Calu3 (cell line): Measurements from ENCODE around the gene SLC25A29. TPM values are rescaled to one million over a fixed set of nuclear protein-coding genes. Genes with fewer than 3 reads are reported as not detected.

Experiments used
- BruUV-seq: library from RNA; stranded (reverse); fragments of 400-500 nt; replicated peaks from 2 replicates; lab custom pipeline; 2021; lab: Mats Ljungman, UMichigan
- CTCF ChIA-PET: fragments of 300-600 bp; sonication (Branson Sonifier 250); formaldehyde crosslinking; loops from one replicate; lab custom pipeline; 2022; ENCODE audit warnings: antibody characterized with exemption; lab: Charles Lee
- DNase-seq: peaks from one replicate; pipeline ENCODE4 v3.0.0; 2022
- H3K27ac Mint-ChIP-seq: one replicate; pipeline ENCODE4 v1.8.0; 2022; ENCODE audit warnings: mixed read lengths; ENCODE audit not compliant: unreplicated experiment
- H3K27me3 Mint-ChIP-seq: one replicate; pipeline ENCODE4 v1.8.0; 2022; ENCODE audit warnings: mixed read lengths; ENCODE audit not compliant: unreplicated experiment
- H3K36me3 Mint-ChIP-seq: one replicate; pipeline ENCODE4 v1.8.0; 2022; ENCODE audit warnings: mild to moderate bottlenecking, moderate library complexity, mixed read lengths; ENCODE audit not compliant: insufficient read depth, unreplicated experiment
- H3K4me1 Mint-ChIP-seq: one replicate; pipeline ENCODE4 v1.8.0; 2022; ENCODE audit warnings: mild to moderate bottlenecking, low read depth, mixed read lengths; ENCODE audit not compliant: unreplicated experiment
- H3K4me3 Mint-ChIP-seq: one replicate; pipeline ENCODE4 v1.8.0; 2022; ENCODE audit warnings: mild to moderate bottlenecking, low read depth, moderate library complexity, mixed read lengths; ENCODE audit not compliant: unreplicated experiment
- H3K9me3 Mint-ChIP-seq: one replicate; pipeline ENCODE4 v1.8.0; 2022; ENCODE audit warnings: low read depth, mixed read lengths; ENCODE audit not compliant: unreplicated experiment
- intact Hi-C: fragments of 100-400 bp; cut with micrococcal nuclease; formaldehyde crosslinking; loops from one replicate; pipeline ENCODE4 v1.10.0; 2022; ENCODE audit not compliant: unreplicated experiment
- total RNA-seq: library from RNA; stranded (reverse); gene quantifications from 2 replicates; pipeline ENCODE4 v1.2.3, GENCODE V29; 2022
- TF ChIP-seq, protein P1 (sequence below): fragments of 200-600 bp; IDR thresholded peaks from one replicate; pipeline ENCODE4 v1.8.0; 2022; ENCODE audit warnings: antibody characterized with exemption; ENCODE audit not compliant: unreplicated experiment

Gene SLC25A29
- total RNA-seq, 1 experiment from 2014 or later = 68.4 TPM

- Mint-ChIP-seq H3K27me3 (no peaks in the 10 kb centered on the region), H3K36me3 (peaks cover 38% of the 10 kb centered on the region), H3K4me3 (peak overlapping the region; percentile 80), H3K9me3 (no peaks in the 10 kb centered on the region), H3K4me1 (peaks cover 32% of the 10 kb centered on the region), H3K27ac (peak overlapping the region; percentile 68)
- intact Hi-C loops = loop anchor here (10.0 kb wide), 1 partner anchor 69 kb away; the partner anchor contains the start of gene WDR25
- CTCF ChIA-PET = no interaction called here
- BruUV-seq = no TSS peak
- DNase-seq = peak; percentile 28
- TF ChIP-seq, protein P1, sequence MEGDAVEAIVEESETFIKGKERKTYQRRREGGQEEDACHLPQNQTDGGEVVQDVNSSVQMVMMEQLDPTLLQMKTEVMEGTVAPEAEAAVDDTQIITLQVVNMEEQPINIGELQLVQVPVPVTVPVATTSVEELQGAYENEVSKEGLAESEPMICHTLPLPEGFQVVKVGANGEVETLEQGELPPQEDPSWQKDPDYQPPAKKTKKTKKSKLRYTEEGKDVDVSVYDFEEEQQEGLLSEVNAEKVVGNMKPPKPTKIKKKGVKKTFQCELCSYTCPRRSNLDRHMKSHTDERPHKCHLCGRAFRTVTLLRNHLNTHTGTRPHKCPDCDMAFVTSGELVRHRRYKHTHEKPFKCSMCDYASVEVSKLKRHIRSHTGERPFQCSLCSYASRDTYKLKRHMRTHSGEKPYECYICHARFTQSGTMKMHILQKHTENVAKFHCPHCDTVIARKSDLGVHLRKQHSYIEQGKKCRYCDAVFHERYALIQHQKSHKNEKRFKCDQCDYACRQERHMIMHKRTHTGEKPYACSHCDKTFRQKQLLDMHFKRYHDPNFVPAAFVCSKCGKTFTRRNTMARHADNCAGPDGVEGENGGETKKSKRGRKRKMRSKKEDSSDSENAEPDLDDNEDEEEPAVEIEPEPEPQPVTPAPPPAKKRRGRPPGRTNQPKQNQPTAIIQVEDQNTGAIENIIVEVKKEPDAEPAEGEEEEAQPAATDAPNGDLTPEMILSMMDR = no peak
These were observed 732 bp downstream of the SLC25A29 start for GRCh38 chr14:100305324-100306100.

DNA sequence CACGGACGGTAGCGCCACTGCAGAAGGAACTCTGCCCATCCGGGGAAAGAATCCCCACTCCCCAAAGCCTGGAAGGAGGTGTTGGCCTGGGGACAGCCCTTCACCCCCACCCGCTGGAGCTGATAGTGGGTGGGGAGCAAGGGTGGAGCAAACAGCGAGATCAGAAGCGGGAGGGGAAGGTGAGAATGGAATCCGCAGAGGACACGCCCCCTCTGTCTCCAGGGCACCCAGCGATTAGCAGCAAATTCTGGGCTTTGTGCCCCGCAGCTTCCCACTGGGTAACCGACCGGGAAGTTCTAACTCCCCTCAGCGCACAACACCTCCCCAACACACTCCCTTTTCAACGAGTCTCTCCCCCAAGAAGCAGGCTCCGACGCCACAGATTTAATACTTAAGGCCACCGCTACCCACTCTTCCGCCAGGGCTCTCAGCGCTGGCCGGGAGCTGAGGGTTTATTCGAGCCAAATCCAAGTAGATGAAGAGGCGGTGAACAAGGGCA is 1.4 kb downstream of the SLC25A29 start:
- intact Hi-C loops = loop anchor here (10.0 kb wide), 1 partner anchor 70 kb away; the partner anchor contains the start of gene WDR25
- Mint-ChIP-seq H3K4me3 (peak overlapping the region; percentile 80), H3K9me3 (no peaks in the 10 kb centered on the region), H3K27me3 (no peaks in the 10 kb centered on the region), H3K4me1 (peaks cover 32% of the 10 kb centered on the region), H3K27ac (peak overlapping the region; percentile 68), H3K36me3 (peaks cover 38% of the 10 kb centered on the region)
- TF ChIP-seq, protein P1 = no peak
- CTCF ChIA-PET = no interaction called here
- no TSS peak for BruUV-seq
- DNase-seq = peak; percentile 62

DNA sequence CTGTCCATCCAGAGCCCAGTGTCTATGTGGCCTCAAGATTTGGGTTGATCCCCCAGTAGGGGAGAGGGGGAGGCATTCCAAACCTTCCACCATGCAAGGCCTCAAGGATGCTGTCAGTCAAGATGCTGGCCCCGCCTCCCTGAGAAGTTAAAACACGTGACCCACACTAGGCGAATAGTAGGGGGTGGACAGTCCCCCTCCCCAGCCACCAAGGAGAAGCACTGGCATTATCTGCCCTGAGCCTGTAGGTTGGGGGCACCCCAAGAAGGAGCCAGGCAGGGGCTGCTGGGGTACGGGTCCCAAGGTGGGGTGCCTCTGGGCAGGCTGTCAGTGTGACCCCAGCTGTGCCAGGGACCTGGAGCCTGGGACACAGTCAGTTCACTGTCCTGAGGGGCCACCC is 2.3 kb downstream of the SLC25A29 start:
- Mint-ChIP-seq H3K4me3 (peak overlapping the region; percentile 80), H3K27ac (no peak overlapping the region), H3K36me3 (peaks cover 38% of the 10 kb centered on the region), H3K4me1 (peaks cover 32% of the 10 kb centered on the region), H3K27me3 (no peaks in the 10 kb centered on the region), H3K9me3 (no peaks in the 10 kb centered on the region)
- intact Hi-C loops = loop anchor here (10.0 kb wide), 1 partner anchor 71 kb away; the partner anchor contains the start of gene WDR25
- CTCF ChIA-PET = no interaction called here
- TF ChIP-seq, protein P1 = no peak
- DNase-seq = no peak
- no TSS peak for BruUV-seq

- H3K9me3 Mint-ChIP-seq = no peaks in the 10 kb centered on the region
- H3K4me3 Mint-ChIP-seq = no peak overlapping the region
- peak; percentile 30 for DNase-seq
- intact Hi-C loops = loop anchor here (10.0 kb wide), 1 partner anchor 72 kb away; the partner anchor contains the start of gene WDR25
- H3K27ac Mint-ChIP-seq = no peak overlapping the region
- CTCF ChIA-PET = interaction anchor here (0.9 kb wide), 1 partner anchor 74 kb away, joined by 4 read pairs; no protein-coding TSS in a partner anchor
- H3K36me3 Mint-ChIP-seq = peaks cover 41% of the 10 kb centered on the region
- H3K4me1 Mint-ChIP-seq = peaks cover 29% of the 10 kb centered on the region
- H3K27me3 Mint-ChIP-seq = no peaks in the 10 kb centered on the region
- BruUV-seq = no TSS peak
- TF ChIP-seq, protein P1 = peak; percentile 54
These were observed 3.1 kb downstream of the SLC25A29 start for GRCh38 chr14:100303179-100303578.
